Subcutaneous adipose tissue (tissue), 4 donors: ENCODE results near the gene UCHL5. TPM values are rescaled to one million over a fixed set of nuclear protein-coding genes. Genes with fewer than 3 reads are reported as not detected.

ENCODE experiments used
- total RNA-seq, 4 donors: library from RNA; depleted of rRNA; stranded (reverse); fragments of >200 nt; gene quantifications; one replicate each; pipeline ENCODE4 v1.1.0, GENCODE V29; 2016
- TF ChIP-seq, protein P1 (sequence below): fragments of 450-650 bp; IDR thresholded peaks from one replicate; pipeline ENCODE4 v1.5.1; 2016; ENCODE audit warnings: low read depth, mild to moderate bottlenecking, control low read depth, antibody characterized with exemption, moderate library complexity

The UCHL5 gene
- total RNA-seq, 4 donors from 2014 or later: 29.2 to 42.6 (median 34.0) TPM

- TF ChIP-seq, protein P1, sequence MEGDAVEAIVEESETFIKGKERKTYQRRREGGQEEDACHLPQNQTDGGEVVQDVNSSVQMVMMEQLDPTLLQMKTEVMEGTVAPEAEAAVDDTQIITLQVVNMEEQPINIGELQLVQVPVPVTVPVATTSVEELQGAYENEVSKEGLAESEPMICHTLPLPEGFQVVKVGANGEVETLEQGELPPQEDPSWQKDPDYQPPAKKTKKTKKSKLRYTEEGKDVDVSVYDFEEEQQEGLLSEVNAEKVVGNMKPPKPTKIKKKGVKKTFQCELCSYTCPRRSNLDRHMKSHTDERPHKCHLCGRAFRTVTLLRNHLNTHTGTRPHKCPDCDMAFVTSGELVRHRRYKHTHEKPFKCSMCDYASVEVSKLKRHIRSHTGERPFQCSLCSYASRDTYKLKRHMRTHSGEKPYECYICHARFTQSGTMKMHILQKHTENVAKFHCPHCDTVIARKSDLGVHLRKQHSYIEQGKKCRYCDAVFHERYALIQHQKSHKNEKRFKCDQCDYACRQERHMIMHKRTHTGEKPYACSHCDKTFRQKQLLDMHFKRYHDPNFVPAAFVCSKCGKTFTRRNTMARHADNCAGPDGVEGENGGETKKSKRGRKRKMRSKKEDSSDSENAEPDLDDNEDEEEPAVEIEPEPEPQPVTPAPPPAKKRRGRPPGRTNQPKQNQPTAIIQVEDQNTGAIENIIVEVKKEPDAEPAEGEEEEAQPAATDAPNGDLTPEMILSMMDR: no peak
These were observed 60.6 kb downstream of the UCHL5 start for GRCh38 chr1:192998536-192998935.

DNA sequence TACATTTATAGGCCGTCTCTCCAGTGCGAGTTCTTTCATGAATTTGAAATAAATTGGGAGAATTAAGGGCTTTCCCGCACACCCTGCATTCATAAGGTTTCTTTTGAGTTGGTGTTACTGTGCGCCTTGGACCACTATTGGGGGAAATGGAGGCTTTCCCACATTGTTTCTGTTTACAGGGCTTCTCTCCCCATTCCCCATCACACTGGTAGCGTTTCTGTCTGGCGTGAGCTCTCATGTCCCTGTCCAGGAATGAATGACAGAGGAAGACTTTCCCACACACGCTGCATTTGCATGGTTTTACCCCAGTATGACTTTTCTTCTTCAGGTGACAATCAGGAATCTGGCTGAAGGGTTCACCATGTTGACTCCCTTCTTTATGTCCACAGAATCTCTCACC lies 65.0 kb downstream of the UCHL5 start:
- TF ChIP-seq, protein P1: no peak

DNA sequence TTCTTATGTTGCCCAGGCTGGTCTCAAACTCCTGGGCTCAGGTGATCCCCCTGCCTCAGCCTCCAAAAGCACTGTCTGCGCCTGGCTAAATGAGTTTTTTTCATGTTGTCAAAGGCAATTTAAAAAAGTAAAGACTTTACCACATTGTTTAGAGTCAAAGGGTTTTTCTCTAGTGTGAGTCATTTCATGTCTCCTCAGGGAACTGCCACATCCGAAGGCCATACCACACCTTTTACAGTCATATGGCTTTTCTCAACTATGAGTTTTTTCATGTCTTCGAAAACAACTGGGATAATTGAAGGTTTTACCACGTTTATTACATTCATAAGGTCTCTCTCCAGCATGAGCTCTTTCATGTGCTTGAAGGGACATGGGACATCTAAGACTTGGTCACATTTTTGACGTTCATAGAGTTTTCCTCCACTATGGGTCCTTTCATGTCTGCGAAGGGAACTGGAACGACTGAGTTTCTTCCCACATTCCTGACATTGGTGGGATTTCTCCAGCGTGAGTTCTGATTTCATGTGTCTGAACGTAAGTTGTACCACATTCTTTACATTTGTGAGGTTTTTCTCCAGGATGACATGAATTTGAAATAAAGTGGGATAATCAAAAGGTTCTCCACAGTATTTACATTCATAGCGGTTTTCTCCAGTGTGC lies 65.6 kb downstream of the UCHL5 start:
- TF ChIP-seq, protein P1: no peak

GRCh38 chr1:192986110-192986747 lies 72.9 kb downstream of the UCHL5 start:
- TF ChIP-seq, protein P1: no peak

DNA sequence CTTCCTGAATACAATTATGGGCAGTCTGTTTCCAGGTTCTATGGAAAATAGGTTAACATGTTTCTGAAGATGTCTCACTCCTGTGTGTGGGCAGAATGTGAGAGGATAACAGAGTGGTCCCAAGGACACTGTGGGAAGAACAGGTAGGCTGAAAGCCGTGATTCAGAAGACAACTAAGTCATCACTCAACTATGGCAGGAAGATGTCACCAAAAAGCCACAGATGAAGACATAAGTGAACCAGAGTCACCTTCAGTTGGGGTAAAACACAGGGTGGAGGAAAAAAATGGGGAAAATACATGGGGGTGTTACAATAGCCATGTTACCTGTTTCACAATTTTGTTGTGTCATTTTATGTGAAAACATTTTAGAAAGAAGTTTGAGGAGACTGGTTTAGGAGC lies 75.1 kb downstream of the UCHL5 start:
- TF ChIP-seq, protein P1: no peak

- TF ChIP-seq, protein P1: no peak
These were observed 75.7 kb downstream of the UCHL5 start for GRCh38 chr1:192983349-192983980.

DNA sequence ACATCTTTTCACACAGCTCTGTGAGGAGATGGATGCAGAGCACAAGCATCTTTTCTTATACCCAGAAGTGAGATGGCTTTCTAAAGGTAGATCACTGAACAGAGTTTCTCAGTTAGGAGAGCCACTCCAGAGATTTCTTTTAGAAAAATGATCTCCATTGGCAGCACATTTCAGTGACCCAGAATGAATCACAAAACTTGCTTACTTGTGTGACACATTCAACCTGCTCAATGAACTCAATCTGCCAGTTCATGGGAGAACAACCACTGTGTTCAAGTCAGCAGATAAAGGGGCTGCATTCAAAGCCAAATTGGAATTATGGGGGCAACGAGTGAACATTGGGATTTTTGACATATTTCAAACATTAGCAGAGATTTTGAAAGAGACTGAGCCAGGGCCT lies 78.3 kb downstream of the UCHL5 start:
- TF ChIP-seq, protein P1: no peak
